Cerebellar cortex (tissue), 1 donor: ENCODE results near the gene ABI1.

ENCODE experiments used
- DNase-seq: peaks from one replicate; pipeline ENCODE4 v3.0.0-alpha.2; 2015; ENCODE audit warnings: low spot score

The ABI1 gene

GRCh38 chr10:26714415-26715136 is 146.2 kb downstream of the ABI1 start:
- DNase-seq = no peak

- no peak for DNase-seq
Observed at GRCh38 chr10:26711324-26711723, 149.4 kb downstream of the ABI1 start.

GRCh38 chr10:26706936-26707335 is 153.8 kb downstream of the ABI1 start:
- DNase-seq = no peak

- DNase-seq = no peak
Observed at GRCh38 chr10:26706206-26706605, 154.6 kb downstream of the ABI1 start.

GRCh38 chr10:26703974-26704373 is 156.8 kb downstream of the ABI1 start:
- DNase-seq = no peak

GRCh38 chr10:26703096-26703495 is 157.7 kb downstream of the ABI1 start:
- no peak for DNase-seq

GRCh38 chr10:26700884-26701630 is 159.7 kb downstream of the ABI1 start:
- no peak for DNase-seq

GRCh38 chr10:26699631-26700030 is 161.1 kb downstream of the ABI1 start:
- no peak for DNase-seq

- DNase-seq = no peak
Observed at GRCh38 chr10:26698909-26699308, 161.8 kb downstream of the ABI1 start.

- peak; percentile 16 for DNase-seq
Observed at GRCh38 chr10:26697922-26698608, 162.7 kb downstream of the ABI1 start.

GRCh38 chr10:26697163-26697921 is 163.4 kb downstream of the ABI1 start, which contains the start of gene PDSS1:
Gene PDSS1 (plus strand): TSS chr10:26697701. CDS start chr10:26697712, 11 bp downstream.
- peak; percentile 76 for DNase-seq

- DNase-seq = no peak
Observed at GRCh38 chr10:26696786-26697162, 164.0 kb downstream of the ABI1 start.
